OCI-LY3 (cell line): ENCODE results near the gene SIK3.

ENCODE experiments used
- H2AFZ ChIP-seq: fragments of 200-600, 300-600 bp; shearing (Covaris generic); 2 replicates; pipeline ENCODE4 v1.6.0; 2014; ENCODE audit warnings: antibody characterized with exemption, low read depth, low read length
- H3K27ac ChIP-seq: fragments of 200-600, 300-600 bp; sonication (generic); 2 replicates; pipeline ENCODE4 v1.5.1; 2014; ENCODE audit warnings: mild to moderate bottlenecking, low read length, moderate library complexity, mixed read lengths
- H3K27me3 ChIP-seq: fragments of 200-600, 300-600 bp; sonication (generic); 2 replicates; pipeline ENCODE4 v1.6.1; 2014; ENCODE audit warnings: low read depth, low read length, mixed read lengths
- H3K36me3 ChIP-seq: fragments of 200-600, 300-600 bp; sonication (generic); replicated peaks from 2 replicates; pipeline ENCODE3; 2014; ENCODE audit warnings: low read depth, low read length, mixed read lengths
- H3K4me1 ChIP-seq: fragments of 300-600, 200-600 bp; sonication (generic); 2 replicates; pipeline ENCODE4 v1.6.1; 2014; ENCODE audit warnings: low read length, mixed read lengths
- H3K4me2 ChIP-seq: fragments of 200-600, 300-600 bp; sonication (generic); 2 replicates; pipeline ENCODE4 v1.6.1; 2014; ENCODE audit warnings: low read length, mixed read lengths
- H3K4me3 ChIP-seq: fragments of 300-600, 200-600 bp; sonication (generic); 2 replicates; pipeline ENCODE4 v1.5.1; 2014; ENCODE audit warnings: antibody characterized with exemption, mild to moderate bottlenecking, low read length, moderate library complexity
- H3K79me2 ChIP-seq: fragments of 300-600, 200-600 bp; shearing (Covaris generic); 2 replicates; pipeline ENCODE4 v1.6.1; 2014; ENCODE audit warnings: mild to moderate bottlenecking, low read length, mixed read lengths
- H3K9ac ChIP-seq: fragments of 300-600, 200-600 bp; shearing (Covaris generic); 2 replicates; pipeline ENCODE4 v1.6.0; 2014; ENCODE audit warnings: mild to moderate bottlenecking, low read length, moderate library complexity
- H3K9me3 ChIP-seq: fragments of 200-600, 300-600 bp; shearing (Covaris generic); 2 replicates; pipeline ENCODE4 v1.6.1; 2014; ENCODE audit warnings: low read length, mixed read lengths; ENCODE audit not compliant: insufficient read depth
- H4K20me1 ChIP-seq: fragments of 200-600, 300-600 bp; sonication (generic); 2 replicates; pipeline ENCODE4 v1.6.1; 2016; ENCODE audit warnings: low read length, mixed read lengths; ENCODE audit not compliant: insufficient read depth
- CTCF ChIP-seq: fragments of 200-600, 300-600 bp; sonication (generic); IDR thresholded peaks from 2 replicates; pipeline ENCODE4 v1.5.1; 2014; ENCODE audit warnings: antibody characterized with exemption, low read length, low read depth
- EZH2phosphoT487 ChIP-seq: fragments of 200-600 bp; shearing (Covaris generic); IDR thresholded peaks from 2 replicates; pipeline ENCODE4 v1.6.1; 2018; ENCODE audit warnings: antibody characterized with exemption, mixed run types, low read depth

SIK3 gene

GRCh38 chr11:117100556-117100955, 2.3 kb upstream of the SIK3 start:
- 0 out of 2 replicates have a peak, but pooled peaks cover 3% of the 10 kb centered on the region for H3K27me3 ChIP-seq
- peaks cover 22% of the 10 kb centered on the region for H3K4me1 ChIP-seq
- no peak overlapping the region for H3K4me3 ChIP-seq
- peaks cover 14% of the 10 kb centered on the region for H4K20me1 ChIP-seq
- H3K9ac ChIP-seq, result no peak overlapping the region
- H3K9me3 ChIP-seq, result no peaks in the 10 kb centered on the region
- H3K4me2 ChIP-seq, result no peak overlapping the region
- TF ChIP-seq EZH2phosphoT487 (no peak), CTCF (no peak)
- no peak overlapping the region for H2AFZ ChIP-seq
- H3K79me2 ChIP-seq, result peaks cover 26% of the 10 kb centered on the region
- peaks cover 5% of the 10 kb centered on the region for H3K36me3 ChIP-seq
- H3K27ac ChIP-seq, result no peak overlapping the region

DNA sequence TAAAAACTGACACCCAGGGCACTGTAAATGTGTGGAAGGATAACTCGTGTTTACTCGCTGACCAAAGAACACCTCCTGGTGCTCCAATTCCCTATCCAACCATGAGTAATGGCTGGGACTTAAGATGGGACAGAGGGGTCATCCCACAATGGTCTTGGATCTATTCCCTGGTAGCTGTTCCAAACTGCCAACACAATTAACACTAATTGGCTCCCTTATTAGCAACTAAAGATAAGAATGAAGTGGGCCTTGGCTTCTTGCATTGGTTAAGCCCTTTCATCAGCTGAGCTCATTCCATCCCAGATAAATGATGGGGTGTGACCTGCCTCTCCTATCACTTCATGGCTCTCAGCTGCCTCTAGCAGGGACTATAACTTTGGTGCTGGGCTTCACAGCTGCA, 1.5 kb upstream of the SIK3 start:
- 0 out of 2 replicates have a peak, but pooled peaks cover under 1% of the 10 kb centered on the region for H3K27me3 ChIP-seq
- H3K9ac ChIP-seq, result no peak overlapping the region
- no peak overlapping the region for H3K27ac ChIP-seq
- peaks cover 35% of the 10 kb centered on the region for H3K79me2 ChIP-seq
- no peak overlapping the region for H2AFZ ChIP-seq
- peaks cover 19% of the 10 kb centered on the region for H4K20me1 ChIP-seq
- H3K4me3 ChIP-seq, result no peak overlapping the region
- H3K4me2 ChIP-seq, result no peak overlapping the region
- H3K36me3 ChIP-seq, result peaks cover 5% of the 10 kb centered on the region
- H3K4me1 ChIP-seq, result peaks cover 31% of the 10 kb centered on the region
- TF ChIP-seq CTCF (no peak), EZH2phosphoT487 (no peak)
- H3K9me3 ChIP-seq, result no peaks in the 10 kb centered on the region

DNA sequence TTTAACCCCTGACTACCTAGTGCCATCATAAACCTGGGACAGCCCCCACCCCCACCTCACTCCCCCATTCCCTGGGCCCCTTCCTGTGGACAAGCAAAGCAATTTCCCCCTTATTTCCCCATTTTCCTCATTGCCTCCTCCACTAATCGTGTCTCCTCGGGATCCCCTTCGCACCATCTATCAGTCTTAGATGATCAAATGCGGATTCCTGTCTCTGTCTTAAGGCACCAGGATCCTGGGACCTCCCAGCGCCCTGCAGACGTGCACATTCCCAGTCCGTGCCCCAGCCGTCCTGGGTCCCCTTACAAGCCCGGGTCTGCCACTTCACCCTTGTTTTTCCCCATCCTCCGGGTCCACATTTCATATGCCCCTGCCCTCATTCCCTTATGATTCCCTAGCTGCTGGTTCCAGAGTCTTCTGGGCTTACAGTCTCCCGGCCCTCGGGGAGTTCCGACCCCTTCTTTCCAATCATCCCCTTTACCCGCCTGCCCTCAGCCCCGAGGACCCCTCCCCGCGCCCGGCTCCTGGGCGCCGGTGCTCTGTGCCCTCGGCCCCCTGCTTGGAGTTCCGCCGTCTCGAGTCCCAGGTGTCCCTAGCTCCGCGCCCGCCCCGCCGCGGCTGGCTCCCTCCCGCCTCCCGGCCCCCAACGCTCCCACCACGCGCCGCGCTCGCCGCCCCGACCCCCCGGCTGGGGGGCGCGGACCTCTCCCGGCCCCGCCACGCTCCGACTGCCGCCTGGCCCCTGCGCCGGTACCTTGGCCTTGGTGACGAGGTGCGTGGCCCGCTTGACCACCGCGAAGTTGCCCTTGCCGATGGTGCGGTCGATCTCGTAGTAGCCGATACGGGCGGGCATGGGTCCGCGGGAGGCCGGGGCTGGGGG, 599 bp downstream of the SIK3 start:
- TF ChIP-seq EZH2phosphoT487 (no peak), CTCF (no peak)
- Histone ChIP-seq H3K36me3 (peaks cover 5% of the 10 kb centered on the region), H3K9ac (peak overlapping the region; percentile 83), H4K20me1 (peaks cover 32% of the 10 kb centered on the region), H3K4me2 (peak overlapping the region; percentile 88), H3K27ac (peak overlapping the region; percentile 48), H3K79me2 (peaks cover 55% of the 10 kb centered on the region), H3K4me3 (peak overlapping the region; percentile 89), H2AFZ (peak overlapping the region; percentile 66; the same call in 1 of the 2 replicates), H3K4me1 (peaks cover 51% of the 10 kb centered on the region), H3K27me3 (no peaks in the 10 kb centered on the region), H3K9me3 (no peaks in the 10 kb centered on the region)

- TF ChIP-seq EZH2phosphoT487 (no peak), CTCF (no peak)
These were observed 1.2 kb downstream of the SIK3 start for GRCh38 chr11:117097014-117097388.

More at GRCh38 chr11:117097014-117097388, 1.2 kb downstream of the SIK3 start:
- Histone ChIP-seq H3K9ac (peak overlapping the region; percentile 83), H3K4me3 (peak overlapping the region; percentile 89), H3K36me3 (peaks cover 8% of the 10 kb centered on the region), H3K9me3 (no peaks in the 10 kb centered on the region), H3K4me1 (peaks cover 57% of the 10 kb centered on the region), H3K27ac (no peak overlapping the region), H3K79me2 (peaks cover 61% of the 10 kb centered on the region), H4K20me1 (peaks cover 38% of the 10 kb centered on the region), H3K27me3 (no peaks in the 10 kb centered on the region), H2AFZ (no peak overlapping the region), H3K4me2 (peak overlapping the region; percentile 88)
